HepG2 (cell line): ENCODE data around the gene TSNAXIP1. TPM values are rescaled to one million over a fixed set of nuclear protein-coding genes. Genes with fewer than 3 reads are reported as not detected.

Experiments
- AGO2 ChIP-seq: fragments of 200-400 bp; formaldehyde crosslinking; optimal IDR thresholded peaks from 2 replicates; pipeline ENCODE3; 2017; ENCODE audit warnings: mild to moderate bottlenecking, low read depth, low read length, moderate library complexity
- ATRX ChIP-seq: sonication (generic); formaldehyde crosslinking; IDR thresholded peaks from 2 replicates; pipeline ENCODE4 v1.4.0; 2020; ENCODE audit warnings: missing genetic modification reagents, borderline replicate concordance
- CREB3 ChIP-seq: sonication (generic); formaldehyde crosslinking; IDR thresholded peaks from 2 replicates; pipeline ENCODE4 v1.5.0; 2020; ENCODE audit warnings: missing genetic modification reagents
- EHMT2 ChIP-seq: fragments of 200-600 bp; sonication (generic); IDR thresholded peaks from 2 replicates; pipeline ENCODE4 v1.7.0; 2017; ENCODE audit warnings: antibody characterized with exemption, low read depth, low read length, borderline replicate concordance
- GPN1 ChIP-seq: sonication (generic); formaldehyde crosslinking; IDR thresholded peaks from 2 replicates; pipeline ENCODE4 v1.5.1; 2020; ENCODE audit warnings: missing genetic modification reagents, borderline replicate concordance
- KAT2B ChIP-seq: fragments of 150-350 bp; IDR thresholded peaks from 2 replicates; pipeline ENCODE4 v1.6.1; 2014; ENCODE audit warnings: low read depth, low read length, borderline replicate concordance
- MBNL3 ChIP-seq: fragments of 250-450 bp; sonication (Bioruptor Pico); conservative IDR thresholded peaks from 2 replicates; pipeline ENCODE4 v1.8.0; 2022; ENCODE audit warnings: mild to moderate bottlenecking, inconsistent platforms
- ONECUT2 ChIP-seq: sonication (generic); formaldehyde crosslinking; IDR thresholded peaks from 2 replicates; pipeline ENCODE4 v1.4.0; 2020; ENCODE audit warnings: missing genetic modification reagents
- POGK ChIP-seq: sonication (generic); formaldehyde crosslinking; conservative IDR thresholded peaks from 2 replicates; pipeline ENCODE4 v1.8.0; 2022; ENCODE audit warnings: mild to moderate bottlenecking, moderate library complexity, missing genetic modification reagents
- RELA ChIP-seq: sonication (generic); formaldehyde crosslinking; IDR thresholded peaks from 2 replicates; pipeline ENCODE4 v1.4.0; 2020; ENCODE audit warnings: missing genetic modification reagents
- REST ChIP-seq, 2 experiments: IDR thresholded peaks; 2 replicates each; pipeline ENCODE4 v1.6.1; 2011 to 2012; ENCODE audit warnings: low read length in 2 of 2, borderline replicate concordance in 1 of 2, low read depth in 1 of 2, mild to moderate bottlenecking in 1 of 2, moderate library complexity in 1 of 2
- ZFP90 ChIP-seq: sonication (generic); formaldehyde crosslinking; IDR thresholded peaks from 2 replicates; pipeline ENCODE4 v1.8.0; 2022; ENCODE audit warnings: missing genetic modification reagents, mild to moderate bottlenecking, inconsistent platforms, borderline replicate concordance
- ZNF232 ChIP-seq: sonication (generic); formaldehyde crosslinking; IDR thresholded peaks from 2 replicates; pipeline ENCODE4 v1.4.0; 2020; ENCODE audit warnings: missing genetic modification reagents, borderline replicate concordance
- ZNF251 ChIP-seq: sonication (generic); formaldehyde crosslinking; IDR thresholded peaks from 2 replicates; pipeline ENCODE4 v1.9.0; 2021; ENCODE audit warnings: mild to moderate bottlenecking, missing genetic modification reagents
- ZNF451 ChIP-seq: sonication (generic); formaldehyde crosslinking; IDR thresholded peaks from 2 replicates; pipeline ENCODE4 v1.5.0; 2020; ENCODE audit warnings: mild to moderate bottlenecking, missing genetic modification reagents
- ZNF687 ChIP-seq: sonication (generic); formaldehyde crosslinking; IDR thresholded peaks from 2 replicates; pipeline ENCODE4 v1.5.1; 2020; ENCODE audit warnings: mild to moderate bottlenecking, missing genetic modification reagents, moderate library complexity
- ZNF691 ChIP-seq: sonication (generic); formaldehyde crosslinking; IDR thresholded peaks from 2 replicates; pipeline ENCODE4 v1.4.0; 2020; ENCODE audit warnings: missing genetic modification reagents, low read depth, mild to moderate bottlenecking, borderline replicate concordance
- polyA plus RNA-seq, 8 experiments: library from polyadenylated mRNA; depleted of rRNA in 3 of 8; stranded (reverse) in 7 of 8; unstranded in 1 of 8; fragments of >200 nt; fragmentation: Illumina TruSeq in 4 of 8; extraction: Trizol in 4 of 8; gene quantifications; 2 replicates each; pipeline versions ENCODE4 v1.2.1 to v1.2.3, GENCODE V29; 2011 to 2016; ENCODE audit warnings: low read depth in 4 of 8, missing spikeins in 1 of 8, mixed read lengths in 1 of 8; ENCODE audit not compliant: insufficient read depth in 1 of 8
- total RNA-seq, 5 experiments: library from RNA; depleted of rRNA; stranded (reverse); fragments of >200 nt; fragmentation: Illumina TruSeq; extraction: Trizol; gene quantifications; 2 replicates each; pipeline ENCODE4 v1.2.3, GENCODE V29; 2016; ENCODE audit warnings: low read depth in 1 of 5

Gene TSNAXIP1
- total and polyA plus RNA-seq, 2 of the 13 experiments (the other 11 are each of a cell fraction or from before 2014, with no cell fraction given), result 0.37 to 0.86 TPM

GRCh38 chr16:67856927-67857546 lies 50.3 kb downstream of the TSNAXIP1 start (continued):
- TF ChIP-seq EHMT2, result no peak
- no peak for TF ChIP-seq ATRX (CRISPR knock-in tag)
- TF ChIP-seq ZNF251 (CRISPR knock-in tag), result no peak
- TF ChIP-seq REST (IDR thresholded peaks at IDR 0.05; ENCODE audit: borderline replicate concordance in 1 of 2, low read depth in 1 of 2, low read length in 2 of 2), result no peak
- no peak for TF ChIP-seq AGO2
- TF ChIP-seq CREB3 (CRISPR knock-in tag), result no peak
- no peak for TF ChIP-seq MBNL3 (CRISPR knock-in tag)
- TF ChIP-seq ZNF451 (CRISPR knock-in tag), result no peak
- peak; percentile 39; the same call in 1 of the 2 replicates for TF ChIP-seq ZNF687 (CRISPR knock-in tag)
- TF ChIP-seq ZFP90 (CRISPR knock-in tag), result no peak
- no peak for TF ChIP-seq ZNF691 (CRISPR knock-in tag)
- no peak for TF ChIP-seq KAT2B
- TF ChIP-seq RELA, result 0 out of 2 replicates have a peak, but pooled peaks have one; percentile 66
- peak; percentile 27; the same call in 1 of the 2 replicates for TF ChIP-seq POGK (CRISPR knock-in tag)
- no peak for TF ChIP-seq ONECUT2 (CRISPR knock-in tag)
- TF ChIP-seq ZNF232 (CRISPR knock-in tag), result no peak
- no peak for TF ChIP-seq GPN1 (CRISPR knock-in tag)
